ENCODE results near the gene USB1. TPM values are rescaled to one million over a fixed set of nuclear protein-coding genes. Genes with fewer than 3 reads are reported as not detected.

The USB1 gene
- total RNA-seq, 1 experiment from 2014 or later, result 73.1 TPM

DNA sequence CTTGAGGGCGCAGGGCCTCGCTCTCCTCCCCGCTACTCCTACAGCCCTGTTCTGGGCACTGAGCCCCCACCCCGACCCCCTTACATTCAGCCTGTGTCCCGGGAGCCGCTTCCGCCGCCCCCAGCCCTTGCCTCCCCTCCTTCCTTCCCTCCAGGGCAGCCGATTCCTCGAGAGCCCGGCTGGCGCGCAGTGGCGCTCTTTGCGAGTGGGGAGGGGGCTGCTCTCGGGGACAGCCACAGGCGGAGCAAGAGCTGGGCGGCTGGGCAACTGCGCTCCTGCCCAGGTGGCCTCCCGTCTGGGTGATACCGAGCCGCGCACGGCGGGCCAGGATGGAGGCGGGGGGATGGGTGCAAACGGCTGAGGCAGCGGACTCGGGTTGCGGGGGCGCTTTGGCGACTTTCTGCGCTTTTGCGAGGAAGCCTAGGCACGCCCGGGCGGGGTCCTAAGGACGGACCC lies 25.5 kb downstream of the USB1 start:
- no peaks in the 10 kb centered on the region for H3K27me3 ChIP-seq (ENCODE audit: insufficient read depth, low read length)
- H3K36me3 ChIP-seq (ENCODE audit: control insufficient read depth in 1 of 2, insufficient read depth in 2 of 2, low read length in 2 of 2), result no peaks in the 10 kb centered on the region
- DNase-seq (ENCODE audit: low read depth, low spot score), result no peak
- peak; percentile 5; the same call in 1 of the 2 replicates for ATAC-seq
- H3K4me2 ChIP-seq (ENCODE audit: low read length), result peak overlapping the region; percentile 95
- ChIA-PET RAD21 (ENCODE audit: low non-redundant PET in 1 of 2, low total read pairs in 2 of 2, uncharacterized antibody in 2 of 2, unreplicated experiment in 2 of 2) (no interaction called here), CTCF (interaction anchor here (1.0 to 1.4 kb wide), 2 partner anchors 95 to 102 kb away, joined by 3 read pairs; partner anchors contain the start of gene CFAP20), POLR2A (no interaction called here)
- H3K4me3 ChIP-seq (replicated peaks in 1 of 2; ENCODE audit: low read depth in 1 of 2, low read length in 2 of 2), result peak overlapping the region; percentile 78 to 94
- intact Hi-C loops (cut with micrococcal nuclease), result loop anchor here (10.0 kb wide), 2 partner anchors 278 to 308 kb away; no protein-coding TSS in a partner anchor
- no peaks in the 10 kb centered on the region for H3K9me2 ChIP-seq (ENCODE audit: insufficient read depth)
- peak overlapping the region; percentile 73 for H3K9ac ChIP-seq (ENCODE audit: low read length)
- no peaks in the 10 kb centered on the region for H4K20me1 ChIP-seq (ENCODE audit: insufficient read depth)
- no TSS peak for BruUV-seq (replicated peaks)
- no peak overlapping the region for H2AFZ ChIP-seq (ENCODE audit: low read depth, low read length, poor library complexity, severe bottlenecking)
- peak; percentile 57; the same call in 1 of the 2 replicates for TF ChIP-seq EGR1 (IDR thresholded peaks at IDR 0.05; ENCODE audit: low read depth)
- TF ChIP-seq, protein P1, sequence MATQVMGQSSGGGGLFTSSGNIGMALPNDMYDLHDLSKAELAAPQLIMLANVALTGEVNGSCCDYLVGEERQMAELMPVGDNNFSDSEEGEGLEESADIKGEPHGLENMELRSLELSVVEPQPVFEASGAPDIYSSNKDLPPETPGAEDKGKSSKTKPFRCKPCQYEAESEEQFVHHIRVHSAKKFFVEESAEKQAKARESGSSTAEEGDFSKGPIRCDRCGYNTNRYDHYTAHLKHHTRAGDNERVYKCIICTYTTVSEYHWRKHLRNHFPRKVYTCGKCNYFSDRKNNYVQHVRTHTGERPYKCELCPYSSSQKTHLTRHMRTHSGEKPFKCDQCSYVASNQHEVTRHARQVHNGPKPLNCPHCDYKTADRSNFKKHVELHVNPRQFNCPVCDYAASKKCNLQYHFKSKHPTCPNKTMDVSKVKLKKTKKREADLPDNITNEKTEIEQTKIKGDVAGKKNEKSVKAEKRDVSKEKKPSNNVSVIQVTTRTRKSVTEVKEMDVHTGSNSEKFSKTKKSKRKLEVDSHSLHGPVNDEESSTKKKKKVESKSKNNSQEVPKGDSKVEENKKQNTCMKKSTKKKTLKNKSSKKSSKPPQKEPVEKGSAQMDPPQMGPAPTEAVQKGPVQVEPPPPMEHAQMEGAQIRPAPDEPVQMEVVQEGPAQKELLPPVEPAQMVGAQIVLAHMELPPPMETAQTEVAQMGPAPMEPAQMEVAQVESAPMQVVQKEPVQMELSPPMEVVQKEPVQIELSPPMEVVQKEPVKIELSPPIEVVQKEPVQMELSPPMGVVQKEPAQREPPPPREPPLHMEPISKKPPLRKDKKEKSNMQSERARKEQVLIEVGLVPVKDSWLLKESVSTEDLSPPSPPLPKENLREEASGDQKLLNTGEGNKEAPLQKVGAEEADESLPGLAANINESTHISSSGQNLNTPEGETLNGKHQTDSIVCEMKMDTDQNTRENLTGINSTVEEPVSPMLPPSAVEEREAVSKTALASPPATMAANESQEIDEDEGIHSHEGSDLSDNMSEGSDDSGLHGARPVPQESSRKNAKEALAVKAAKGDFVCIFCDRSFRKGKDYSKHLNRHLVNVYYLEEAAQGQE (IDR thresholded peaks at IDR 0.05; ENCODE audit: low read depth), result no peak
- TF ChIP-seq, protein P2, sequence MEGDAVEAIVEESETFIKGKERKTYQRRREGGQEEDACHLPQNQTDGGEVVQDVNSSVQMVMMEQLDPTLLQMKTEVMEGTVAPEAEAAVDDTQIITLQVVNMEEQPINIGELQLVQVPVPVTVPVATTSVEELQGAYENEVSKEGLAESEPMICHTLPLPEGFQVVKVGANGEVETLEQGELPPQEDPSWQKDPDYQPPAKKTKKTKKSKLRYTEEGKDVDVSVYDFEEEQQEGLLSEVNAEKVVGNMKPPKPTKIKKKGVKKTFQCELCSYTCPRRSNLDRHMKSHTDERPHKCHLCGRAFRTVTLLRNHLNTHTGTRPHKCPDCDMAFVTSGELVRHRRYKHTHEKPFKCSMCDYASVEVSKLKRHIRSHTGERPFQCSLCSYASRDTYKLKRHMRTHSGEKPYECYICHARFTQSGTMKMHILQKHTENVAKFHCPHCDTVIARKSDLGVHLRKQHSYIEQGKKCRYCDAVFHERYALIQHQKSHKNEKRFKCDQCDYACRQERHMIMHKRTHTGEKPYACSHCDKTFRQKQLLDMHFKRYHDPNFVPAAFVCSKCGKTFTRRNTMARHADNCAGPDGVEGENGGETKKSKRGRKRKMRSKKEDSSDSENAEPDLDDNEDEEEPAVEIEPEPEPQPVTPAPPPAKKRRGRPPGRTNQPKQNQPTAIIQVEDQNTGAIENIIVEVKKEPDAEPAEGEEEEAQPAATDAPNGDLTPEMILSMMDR (IDR thresholded peaks at IDR 0.05 in 2 of 3, conservative IDR thresholded peaks at IDR 0.05 in 1 of 3; ENCODE audit: borderline replicate concordance in 1 of 3, insufficient read depth in 1 of 3, low read depth in 2 of 3, low read length in 2 of 3), result 0 out of 6 replicates have a peak, but pooled peaks of 1 of the 3 experiments have one; percentile 11
- no peaks in the 10 kb centered on the region for H3K9me3 ChIP-seq (ENCODE audit: control insufficient read depth in 1 of 2, insufficient read depth in 1 of 2, low read depth in 1 of 2, low read length in 2 of 2)
- H3K4me1 ChIP-seq (ENCODE audit: control insufficient read depth in 1 of 2, insufficient read depth in 2 of 2, low read length in 2 of 2), result peaks cover 28 to 48% of the 10 kb centered on the region in 2 experiments
- H3K79me2 ChIP-seq (ENCODE audit: insufficient read depth, low read length), result peaks cover 37% of the 10 kb centered on the region; the same call in 1 of the 2 replicates
- H3K27ac ChIP-seq (ENCODE audit: low read depth, low read length), result peak overlapping the region; percentile 93

Data from HCT116 (cell line).